Trophoblast cell (in vitro differentiated cells and primary cell): ENCODE measurements around the gene CCT5.
A peak's percentile ranks its signal among the peaks of the same experiment; 100 is the strongest.
"Not testable (repeated sequence)": the region's sequence is repeated elsewhere in the genome, so short reads cannot be mapped to it uniquely, and the experiment has no call there.

Experiments
- DNase-seq, 2 donors: peaks; one replicate each; pipeline ENCODE4 v3.0.0-alpha.2; 2016
- H2AFZ ChIP-seq: 2 replicates; pipeline ENCODE4 v1.6.1; 2013; ENCODE audit warnings: low read length, moderate library complexity, mild to moderate bottlenecking; ENCODE audit not compliant: insufficient read depth, poor library complexity
- H2AK5ac ChIP-seq: 2 replicates; pipeline ENCODE4 v1.6.1; 2013; ENCODE audit warnings: mild to moderate bottlenecking, low read length
- H2BK120ac ChIP-seq: 2 replicates; pipeline ENCODE4 v1.6.1; 2013; ENCODE audit warnings: low read length, mild to moderate bottlenecking, moderate library complexity; ENCODE audit not compliant: insufficient read depth, poor library complexity
- H2BK12ac ChIP-seq: 2 replicates; pipeline ENCODE4 v1.6.1; 2013; ENCODE audit warnings: mild to moderate bottlenecking, low read length, moderate library complexity
- H2BK5ac ChIP-seq: 2 replicates; pipeline ENCODE4 v1.6.1; 2013; ENCODE audit warnings: low read length, low read depth, moderate library complexity, mild to moderate bottlenecking; ENCODE audit not compliant: poor library complexity
- H3K14ac ChIP-seq: 2 replicates; pipeline ENCODE4 v1.6.1; 2013; ENCODE audit warnings: mild to moderate bottlenecking, low read length
- H3K18ac ChIP-seq: 2 replicates; pipeline ENCODE4 v1.6.1; 2013; ENCODE audit warnings: mild to moderate bottlenecking, low read length
- H3K23ac ChIP-seq: 2 replicates; pipeline ENCODE4 v1.6.1; 2013; ENCODE audit warnings: low read length
- H3K27ac ChIP-seq: 2 replicates; pipeline ENCODE4 v1.5.1; 2013; ENCODE audit warnings: low read depth, mild to moderate bottlenecking, inconsistent platforms, low read length, moderate library complexity
- H3K27me3 ChIP-seq: 2 replicates; pipeline ENCODE4 v1.6.1; 2013; ENCODE audit warnings: inconsistent platforms, mild to moderate bottlenecking, low read length, moderate library complexity; ENCODE audit not compliant: insufficient read depth
- H3K36me3 ChIP-seq, 2 experiments: 1 replicate in 1 of 2; 2 replicates in 1 of 2; pipeline ENCODE4 v1.6.1; 2013; ENCODE audit warnings: low read length in 2 of 2, mild to moderate bottlenecking in 2 of 2, moderate library complexity in 1 of 2; ENCODE audit not compliant: insufficient read depth in 2 of 2, control insufficient read depth in 1 of 2
- H3K4ac ChIP-seq: 2 replicates; pipeline ENCODE4 v1.6.1; 2013; ENCODE audit warnings: low read depth, mild to moderate bottlenecking, low read length, moderate library complexity
- H3K4me1 ChIP-seq, 2 experiments: 1 replicate in 1 of 2; 2 replicates in 1 of 2; pipeline ENCODE4 v1.6.1; 2013; ENCODE audit warnings: low read length in 2 of 2, mild to moderate bottlenecking in 2 of 2, moderate library complexity in 1 of 2; ENCODE audit not compliant: insufficient read depth in 2 of 2, control insufficient read depth in 1 of 2
- H3K4me2 ChIP-seq: 2 replicates; pipeline ENCODE4 v1.6.1; 2013; ENCODE audit warnings: inconsistent platforms, mild to moderate bottlenecking, low read length, moderate library complexity
- H3K4me3 ChIP-seq: 2 replicates; pipeline ENCODE4 v1.5.1; 2013; ENCODE audit warnings: mild to moderate bottlenecking, low read depth, low read length, inconsistent platforms
- H3K79me1 ChIP-seq: one replicate; pipeline ENCODE4 v1.6.1; 2013; ENCODE audit warnings: low read length
- H3K79me2 ChIP-seq: 2 replicates; pipeline ENCODE4 v1.6.1; 2013; ENCODE audit warnings: low read length, mild to moderate bottlenecking; ENCODE audit not compliant: control insufficient read depth, insufficient read depth, poor library complexity
- H3K9ac ChIP-seq: 2 replicates; pipeline ENCODE4 v1.6.1; 2013; ENCODE audit warnings: mild to moderate bottlenecking, low read length
- H3K9me3 ChIP-seq: 2 replicates; pipeline ENCODE4 v1.6.1; 2013; ENCODE audit warnings: low read depth, mild to moderate bottlenecking, control low read depth, inconsistent platforms, low read length; ENCODE audit not compliant: insufficient read depth
- H4K12ac ChIP-seq: 2 replicates; pipeline ENCODE4 v1.6.1; 2013; ENCODE audit warnings: low read depth, mild to moderate bottlenecking, low read length, moderate library complexity
- H4K8ac ChIP-seq: 2 replicates; pipeline ENCODE4 v1.6.1; 2013; ENCODE audit warnings: low read depth, mild to moderate bottlenecking, low read length, moderate library complexity
- H4K91ac ChIP-seq: one replicate; pipeline ENCODE4 v1.6.1; 2013; ENCODE audit warnings: low read depth, mild to moderate bottlenecking, low read length, moderate library complexity
- WGBS: extraction: QIAGEN DNeasy Blood & Tissue Kit; methylation state at CpG from one replicate; pipeline ENCODE4 v1.1.7; 2013; ENCODE audit warnings: missing lambda C conversion rate; ENCODE audit not compliant: insufficient read length, insufficient coverage; ENCODE audit errors: extremely low coverage; 5-methylcytosine and 5-hydroxymethylcytosine counted together

Gene CCT5

GRCh38 chr5:10244342-10244944 lies 5.6 kb upstream of the CCT5 start:
- Histone ChIP-seq H2AFZ (no peak overlapping the region), H4K91ac (no peak overlapping the region), H2BK12ac (no peak overlapping the region), H2AK5ac (no peak overlapping the region), H3K4me2 (no peak overlapping the region), H2BK120ac (no peak overlapping the region), H3K23ac (no peak overlapping the region), H2BK5ac (no peak overlapping the region), H3K14ac (no peak overlapping the region), H3K79me2 (peaks cover 2% of the 10 kb centered on the region), H3K4me1 (peaks cover 4% of the 10 kb centered on the region in 2 experiments), H3K27me3 (no peaks in the 10 kb centered on the region), H3K4me3 (no peak overlapping the region), H4K8ac (no peak overlapping the region), H4K12ac (no peak overlapping the region), H3K27ac (no peak overlapping the region), H3K79me1 (peaks cover 3% of the 10 kb centered on the region), H3K9me3 (no peaks in the 10 kb centered on the region), H3K9ac (no peak overlapping the region), H3K36me3 (no peaks in the 10 kb centered on the region), H3K4ac (no peak overlapping the region), H3K18ac (no peak overlapping the region)
- WGBS = no CpG with 5 or more reads among the region's 10 CpGs
- peak in 1 of 2 donors; percentile 65 for DNase-seq

- H2BK12ac ChIP-seq = no peak overlapping the region
- H3K9me3 ChIP-seq = no peaks in the 10 kb centered on the region
- no peak for DNase-seq
- H3K14ac ChIP-seq = no peak overlapping the region
- H3K9ac ChIP-seq = no peak overlapping the region
- no peak overlapping the region for H4K12ac ChIP-seq
- peaks cover 4 to 8% of the 10 kb centered on the region in 2 experiments for H3K4me1 ChIP-seq
- peaks cover 19% of the 10 kb centered on the region for H3K79me2 ChIP-seq
- H3K4me3 ChIP-seq = no peak overlapping the region
- H2AK5ac ChIP-seq = no peak overlapping the region
- H2AFZ ChIP-seq = no peak overlapping the region
- H4K8ac ChIP-seq = no peak overlapping the region
- H3K79me1 ChIP-seq = peaks cover 13% of the 10 kb centered on the region
- no CpG with 5 or more reads among the region's 3 CpGs for WGBS
- H3K18ac ChIP-seq = peak overlapping the region; percentile 34
- H4K91ac ChIP-seq = no peak overlapping the region
- no peak overlapping the region for H3K27ac ChIP-seq
- no peak overlapping the region for H2BK120ac ChIP-seq
- H3K4me2 ChIP-seq = no peak overlapping the region
- peaks cover 0 to under 1% of the 10 kb centered on the region in 2 experiments for H3K36me3 ChIP-seq
- no peak overlapping the region for H2BK5ac ChIP-seq
- no peak overlapping the region for H3K4ac ChIP-seq
- no peaks in the 10 kb centered on the region for H3K27me3 ChIP-seq
- no peak overlapping the region for H3K23ac ChIP-seq
Measured at GRCh38 chr5:10246761-10247160, 3.3 kb upstream of the CCT5 start.

- peak in 1 of 2 donors; percentile 33 for DNase-seq
- Histone ChIP-seq H3K79me1 (peaks cover 13% of the 10 kb centered on the region), H3K79me2 (peaks cover 21% of the 10 kb centered on the region), H3K4me1 (peaks cover 7 to 12% of the 10 kb centered on the region in 2 experiments)
- not testable (repeated sequence) for H3K4ac ChIP-seq, H2AK5ac ChIP-seq, H2AFZ ChIP-seq, H4K8ac ChIP-seq, H3K4me2 ChIP-seq, H2BK5ac ChIP-seq, H3K27ac ChIP-seq, H3K23ac ChIP-seq, H3K4me3 ChIP-seq, H3K14ac ChIP-seq, H4K12ac ChIP-seq, H3K27me3 ChIP-seq, H3K9me3 ChIP-seq, H3K18ac ChIP-seq, H4K91ac ChIP-seq, H3K9ac ChIP-seq, H2BK120ac ChIP-seq, H2BK12ac ChIP-seq, H3K36me3 ChIP-seq
- WGBS = no CpG with 5 or more reads among the region's 4 CpGs
Measured at GRCh38 chr5:10247217-10247616, 2.9 kb upstream of the CCT5 start.

GRCh38 chr5:10248378-10249260 lies 1.5 kb upstream of the CCT5 start:
- H3K18ac ChIP-seq = no peak overlapping the region
- H3K4me1 ChIP-seq = peaks cover 7 to 12% of the 10 kb centered on the region in 2 experiments
- no peak overlapping the region for H4K91ac ChIP-seq
- no CpG with 5 or more reads among the region's 29 CpGs for WGBS
- no peak overlapping the region for H3K23ac ChIP-seq
- no peaks in the 10 kb centered on the region for H3K27me3 ChIP-seq
- peaks cover 4 to 8% of the 10 kb centered on the region in 2 experiments for H3K36me3 ChIP-seq
- H3K9ac ChIP-seq = no peak overlapping the region
- H2BK120ac ChIP-seq = no peak overlapping the region
- H3K9me3 ChIP-seq = no peaks in the 10 kb centered on the region
- DNase-seq = no peak
- H2AFZ ChIP-seq = no peak overlapping the region
- no peak overlapping the region for H2BK5ac ChIP-seq
- peaks cover 13% of the 10 kb centered on the region for H3K79me1 ChIP-seq
- H3K4me2 ChIP-seq = peak overlapping the region; percentile 97
- H3K14ac ChIP-seq = peak overlapping the region; percentile 24
- no peak overlapping the region for H3K4me3 ChIP-seq
- H4K8ac ChIP-seq = peak overlapping the region; percentile 74
- H3K4ac ChIP-seq = no peak overlapping the region
- H3K79me2 ChIP-seq = peaks cover 27% of the 10 kb centered on the region
- H2AK5ac ChIP-seq = peak overlapping the region; percentile 60
- peak overlapping the region; percentile 48 for H4K12ac ChIP-seq
- no peak overlapping the region for H3K27ac ChIP-seq
- H2BK12ac ChIP-seq = peak overlapping the region; percentile 25
